Keratinocyte (primary cell): ENCODE data around the gene TGFBI. TPM values are rescaled to one million over a fixed set of nuclear protein-coding genes. Genes with fewer than 3 reads are reported as not detected.

Source experiments
- DNase-seq: peaks from one replicate; pipeline ENCODE4 v3.0.0-alpha.2; 2011; ENCODE audit warnings: low read depth, missing footprints, low spot score
- FAIRE-seq: peaks from 2 replicates; lab custom pipeline; 2011; peaks lifted over from hg19 to GRCh38; lab: Jason Lieb, UNC
- H2AFZ ChIP-seq: 2 replicates; pipeline ENCODE4 v1.6.0; 2012; ENCODE audit warnings: low read length, control low read depth, inconsistent platforms; ENCODE audit not compliant: control insufficient read depth
- H3K27ac ChIP-seq: 2 replicates; pipeline ENCODE4 v1.5.1; 2011; ENCODE audit warnings: low read length; ENCODE audit not compliant: control insufficient read depth, insufficient read depth
- H3K27me3 ChIP-seq: 3 replicates; pipeline ENCODE4 v1.6.0; 2011; ENCODE audit warnings: low read length; ENCODE audit not compliant: control insufficient read depth, insufficient read depth; ENCODE audit errors: extremely low read depth
- H3K36me3 ChIP-seq, 2 experiments: 2 replicates in 1 of 2; 3 replicates in 1 of 2; pipeline ENCODE4 v1.5.1; 2011; ENCODE audit warnings: low read length in 2 of 2, mild to moderate bottlenecking in 1 of 2; ENCODE audit not compliant: control insufficient read depth in 2 of 2, insufficient read depth in 2 of 2; ENCODE audit errors: extremely low read depth in 1 of 2
- H3K4me1 ChIP-seq: 3 replicates; pipeline ENCODE4 v1.5.1; 2011; ENCODE audit warnings: low read length; ENCODE audit not compliant: control insufficient read depth, insufficient read depth; ENCODE audit errors: extremely low read depth
- H3K4me2 ChIP-seq: 3 replicates; pipeline ENCODE4 v1.6.0; 2011; ENCODE audit warnings: low read depth, low read length; ENCODE audit not compliant: control insufficient read depth, insufficient read depth; ENCODE audit errors: extremely low read depth
- H3K4me3 ChIP-seq, 3 experiments: fragments of 200-600 bp in 1 of 3; sonication (generic) in 1 of 3; 2 replicates in 2 of 3; 3 replicates in 1 of 3; pipeline ENCODE4 v1.5.1; 2011 to 2016; ENCODE audit warnings: low read length in 3 of 3, mild to moderate bottlenecking in 3 of 3, control low read depth in 2 of 3, inconsistent platforms in 1 of 3, low read depth in 1 of 3, mixed read lengths in 1 of 3, mixed run types in 1 of 3, moderate library complexity in 1 of 3; ENCODE audit not compliant: control insufficient read depth in 2 of 3, insufficient read depth in 2 of 3; ENCODE audit errors: extremely low read depth in 1 of 3
- H3K79me2 ChIP-seq: 2 replicates; pipeline ENCODE4 v1.6.0; 2012; ENCODE audit warnings: low read length; ENCODE audit not compliant: control insufficient read depth, insufficient read depth
- H3K9ac ChIP-seq: 3 replicates; pipeline ENCODE4 v1.6.0; 2011; ENCODE audit warnings: low read length; ENCODE audit not compliant: control insufficient read depth, insufficient read depth; ENCODE audit errors: extremely low read depth
- H3K9me1 ChIP-seq: 3 replicates; pipeline ENCODE4 v1.6.0; 2011; ENCODE audit warnings: low read length; ENCODE audit not compliant: control insufficient read depth, insufficient read depth; ENCODE audit errors: extremely low read depth
- H3K9me3 ChIP-seq: 2 replicates; pipeline ENCODE4 v1.5.1; 2012; ENCODE audit warnings: low read depth, low read length; ENCODE audit not compliant: control insufficient read depth
- H4K20me1 ChIP-seq: 3 replicates; pipeline ENCODE4 v1.6.0; 2011; ENCODE audit warnings: low read length; ENCODE audit not compliant: control insufficient read depth, insufficient read depth; ENCODE audit errors: extremely low read depth
- EZH2 ChIP-seq: IDR thresholded peaks from one replicate; pipeline ENCODE4 v1.6.1; 2012; ENCODE audit warnings: inconsistent platforms, mild to moderate bottlenecking, low read length, moderate library complexity
- dilution Hi-C: fragments of 300-500 bp; cut with MboI; formaldehyde crosslinking; loops from one replicate; pipeline ENCODE4 v1.7.0; 2020; ENCODE audit warnings: low sequenced_read_pairs; ENCODE audit not compliant: extremely low pct_ligation_motif_present
- polyA plus RNA-seq, 5 experiments: library from polyadenylated mRNA; depleted of rRNA in 3 of 5; stranded (reverse) in 3 of 5; stranded (forward) in 1 of 5; unstranded in 1 of 5; fragments of >200 nt; gene quantifications; 1 replicate in 1 of 5; 2 replicates in 3 of 5; 3 replicates in 1 of 5; pipeline versions ENCODE4 v1.2.1 to v1.2.3, GENCODE V29; 2011 to 2012; ENCODE audit warnings: missing spikeins in 2 of 5, low read depth in 1 of 5, low replicate concordance in 1 of 5
- TF ChIP-seq, protein P1 (sequence below), 3 experiments: IDR thresholded peaks in 1 of 3; conservative IDR thresholded peaks in 1 of 3; optimal IDR thresholded peaks in 1 of 3; 2 replicates in 2 of 3; 3 replicates in 1 of 3; pipeline versions ENCODE3 to v1.5.1; 2011; ENCODE audit warnings: low read length in 3 of 3, mild to moderate bottlenecking in 3 of 3, moderate library complexity in 2 of 3, control low read depth in 1 of 3, inconsistent platforms in 1 of 3; ENCODE audit not compliant: insufficient read depth in 2 of 3; ENCODE audit errors: extremely low read depth in 1 of 3

TGFBI gene
- polyA plus RNA-seq, 1 donor (not counting 4 experiments of a cell fraction or from before 2014, with no cell fraction given), result 270 TPM

- no peak overlapping the region for H3K27ac ChIP-seq
- no peak overlapping the region for H3K4me3 ChIP-seq
- no peaks in the 10 kb centered on the region for H3K27me3 ChIP-seq
- H3K4me2 ChIP-seq, result no peak overlapping the region
- no peak for FAIRE-seq
- no peaks in the 10 kb centered on the region for H3K9me1 ChIP-seq
- H3K9ac ChIP-seq, result no peak overlapping the region
- dilution Hi-C loops, result no loop called here
- no peak overlapping the region for H2AFZ ChIP-seq
- no peaks in the 10 kb centered on the region for H3K79me2 ChIP-seq
- H3K4me1 ChIP-seq, result peaks cover 88% of the 10 kb centered on the region
- H4K20me1 ChIP-seq, result no peaks in the 10 kb centered on the region
- H3K9me3 ChIP-seq, result no peaks in the 10 kb centered on the region
- no peaks in the 10 kb centered on the region for H3K36me3 ChIP-seq
- TF ChIP-seq, protein P1, sequence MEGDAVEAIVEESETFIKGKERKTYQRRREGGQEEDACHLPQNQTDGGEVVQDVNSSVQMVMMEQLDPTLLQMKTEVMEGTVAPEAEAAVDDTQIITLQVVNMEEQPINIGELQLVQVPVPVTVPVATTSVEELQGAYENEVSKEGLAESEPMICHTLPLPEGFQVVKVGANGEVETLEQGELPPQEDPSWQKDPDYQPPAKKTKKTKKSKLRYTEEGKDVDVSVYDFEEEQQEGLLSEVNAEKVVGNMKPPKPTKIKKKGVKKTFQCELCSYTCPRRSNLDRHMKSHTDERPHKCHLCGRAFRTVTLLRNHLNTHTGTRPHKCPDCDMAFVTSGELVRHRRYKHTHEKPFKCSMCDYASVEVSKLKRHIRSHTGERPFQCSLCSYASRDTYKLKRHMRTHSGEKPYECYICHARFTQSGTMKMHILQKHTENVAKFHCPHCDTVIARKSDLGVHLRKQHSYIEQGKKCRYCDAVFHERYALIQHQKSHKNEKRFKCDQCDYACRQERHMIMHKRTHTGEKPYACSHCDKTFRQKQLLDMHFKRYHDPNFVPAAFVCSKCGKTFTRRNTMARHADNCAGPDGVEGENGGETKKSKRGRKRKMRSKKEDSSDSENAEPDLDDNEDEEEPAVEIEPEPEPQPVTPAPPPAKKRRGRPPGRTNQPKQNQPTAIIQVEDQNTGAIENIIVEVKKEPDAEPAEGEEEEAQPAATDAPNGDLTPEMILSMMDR (optimal IDR thresholded peaks at IDR 0.05 in 1 of 3, IDR thresholded peaks at IDR 0.05 in 1 of 3, conservative IDR thresholded peaks at IDR 0.05 in 1 of 3; ENCODE audit: extremely low read depth in 1 of 3, insufficient read depth in 2 of 3, low read length in 3 of 3), result no peak
- TF ChIP-seq EZH2, result no peak
- DNase-seq, result no peak
Observed at GRCh38 chr5:136015003-136015375, 13.8 kb upstream of the TGFBI start.

- Histone ChIP-seq H3K4me2 (no peak overlapping the region), H4K20me1 (no peaks in the 10 kb centered on the region), H3K4me1 (peaks cover 92% of the 10 kb centered on the region), H3K9ac (no peak overlapping the region), H2AFZ (no peak overlapping the region), H3K4me3 (no peak overlapping the region), H3K36me3 (no peaks in the 10 kb centered on the region), H3K27me3 (no peaks in the 10 kb centered on the region), H3K79me2 (no peaks in the 10 kb centered on the region), H3K27ac (no peak overlapping the region), H3K9me3 (no peaks in the 10 kb centered on the region), H3K9me1 (no peaks in the 10 kb centered on the region)
- no peak for TF ChIP-seq EZH2
- TF ChIP-seq, protein P1 (optimal IDR thresholded peaks at IDR 0.05 in 1 of 3, IDR thresholded peaks at IDR 0.05 in 1 of 3, conservative IDR thresholded peaks at IDR 0.05 in 1 of 3; ENCODE audit: extremely low read depth in 1 of 3, insufficient read depth in 2 of 3, low read length in 3 of 3), result no peak
- dilution Hi-C loops, result no loop called here
- FAIRE-seq (no peak), DNase-seq (no peak)
Observed at GRCh38 chr5:136015966-136016650, 12.7 kb upstream of the TGFBI start.
